ENCODE results near the gene TSPAN32.

DNA sequence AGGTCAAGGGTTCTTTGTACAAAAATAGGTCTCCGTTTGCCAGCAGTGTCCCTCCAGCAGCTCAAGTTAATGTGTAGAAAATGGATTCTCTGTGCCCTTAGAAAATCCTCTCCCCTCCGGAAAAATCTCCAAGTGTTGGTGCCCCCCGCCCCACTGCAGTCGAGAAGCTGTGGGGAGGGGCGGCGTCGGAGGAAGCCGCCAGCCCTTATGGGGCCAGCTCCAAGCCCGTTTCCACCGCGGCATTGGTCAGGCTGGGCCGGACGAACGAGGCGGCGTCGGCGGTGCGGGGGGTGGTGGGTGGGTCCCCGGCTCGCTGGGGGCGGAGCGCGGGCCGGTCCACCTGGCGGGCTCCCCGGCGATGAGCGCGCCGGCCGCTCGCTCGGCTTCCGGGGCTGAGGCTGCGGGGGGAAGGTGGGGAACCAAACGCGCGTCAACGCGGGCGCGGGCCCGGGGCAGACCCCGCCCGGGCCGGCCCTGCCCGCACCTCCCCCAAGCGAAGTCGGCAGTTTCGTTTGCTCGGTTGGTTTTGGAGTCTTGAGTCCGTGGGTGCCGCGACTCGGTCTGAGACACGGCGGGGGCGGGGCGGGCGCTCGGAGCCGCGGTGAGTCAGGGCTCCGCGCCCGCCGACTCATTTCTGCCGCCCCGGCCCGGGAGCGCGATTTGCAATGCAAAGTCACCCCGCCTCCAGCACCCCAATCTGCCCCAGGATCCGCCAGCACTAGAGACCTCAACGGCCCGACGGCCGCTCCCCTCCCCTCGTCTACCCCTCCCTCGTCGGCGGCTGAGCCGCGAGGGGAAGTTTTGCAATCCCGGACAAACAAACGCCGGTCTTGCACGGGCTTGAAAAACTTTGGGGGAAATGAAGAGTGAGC lies 32.8 kb upstream of the TSPAN32 start:
- peak; percentile 13; the same call in 1 of the 2 replicates for TF ChIP-seq POU2F2 (IDR thresholded peaks at IDR 0.05; ENCODE audit: low read depth, low read length)
- TF ChIP-seq TAF1 (IDR thresholded peaks at IDR 0.05; ENCODE audit: low read depth, low read length) = no peak
- no peak for TF ChIP-seq POLR2A (IDR thresholded peaks at IDR 0.05; ENCODE audit: low read depth, low read length)
